Colon (tissue), 2 donors: ENCODE data around the gene HMCN2.
"Not testable (repeated sequence)": the region's sequence is repeated elsewhere in the genome, so short reads cannot be mapped to it uniquely, and the experiment has no call there.

ENCODE experiments used
- FAIRE-seq: peaks from 2 replicates; lab custom pipeline; 2012; peaks lifted over from hg19 to GRCh38; lab: Jason Lieb, UNC
- donor health status: control.
- donor health status: control.

Gene HMCN2

GRCh38 chr9:130432796-130433167, 167.2 kb downstream of the HMCN2 start:
- no peak for FAIRE-seq

GRCh38 chr9:130433168-130433946, 167.8 kb downstream of the HMCN2 start:
- no peak for FAIRE-seq

- no peak for FAIRE-seq
These were observed 168.3 kb downstream of the HMCN2 start for GRCh38 chr9:130433947-130434262.

GRCh38 chr9:130434656-130435055, 169.1 kb downstream of the HMCN2 start:
- not testable (repeated sequence) for FAIRE-seq

- no peak for FAIRE-seq
These were observed 171.6 kb downstream of the HMCN2 start for GRCh38 chr9:130437011-130437789.

GRCh38 chr9:130438382-130438981, 172.9 kb downstream of the HMCN2 start:
- no peak for FAIRE-seq

GRCh38 chr9:130441031-130441430, 175.5 kb downstream of the HMCN2 start:
- FAIRE-seq: no peak

GRCh38 chr9:130442746-130443455, 177.3 kb downstream of the HMCN2 start:
- FAIRE-seq: no peak

- no peak for FAIRE-seq
These were observed 177.9 kb downstream of the HMCN2 start for GRCh38 chr9:130443456-130443801.

- FAIRE-seq: no peak
These were observed 178.4 kb downstream of the HMCN2 start for GRCh38 chr9:130443840-130444492.

GRCh38 chr9:130444565-130445221, 179.1 kb downstream of the HMCN2 start, which contains the start of gene ASS1:
TSS of gene ASS1 (plus strand) at chr9:130444961. CDS start at chr9:130452229, 7,268 bp downstream.
- FAIRE-seq: no peak

GRCh38 chr9:130445268-130445983, 179.9 kb downstream of the HMCN2 start:
- FAIRE-seq: no peak

- no peak for FAIRE-seq
These were observed 180.7 kb downstream of the HMCN2 start for GRCh38 chr9:130446101-130446861.

- FAIRE-seq: no peak
These were observed 181.7 kb downstream of the HMCN2 start for GRCh38 chr9:130447193-130447816.

- FAIRE-seq: no peak
These were observed 182.6 kb downstream of the HMCN2 start for GRCh38 chr9:130448035-130448624.

GRCh38 chr9:130448771-130449603, 183.4 kb downstream of the HMCN2 start:
- FAIRE-seq: no peak

- no peak for FAIRE-seq
These were observed 184.9 kb downstream of the HMCN2 start for GRCh38 chr9:130450344-130451003.

GRCh38 chr9:130451004-130451390, 185.4 kb downstream of the HMCN2 start:
- FAIRE-seq: no peak
